ENCODE results near the gene EEF2.
"Not testable (repeated sequence)": the region's sequence is repeated elsewhere in the genome, so short reads cannot be mapped to it uniquely, and the experiment has no call there.

The EEF2 gene

DNA sequence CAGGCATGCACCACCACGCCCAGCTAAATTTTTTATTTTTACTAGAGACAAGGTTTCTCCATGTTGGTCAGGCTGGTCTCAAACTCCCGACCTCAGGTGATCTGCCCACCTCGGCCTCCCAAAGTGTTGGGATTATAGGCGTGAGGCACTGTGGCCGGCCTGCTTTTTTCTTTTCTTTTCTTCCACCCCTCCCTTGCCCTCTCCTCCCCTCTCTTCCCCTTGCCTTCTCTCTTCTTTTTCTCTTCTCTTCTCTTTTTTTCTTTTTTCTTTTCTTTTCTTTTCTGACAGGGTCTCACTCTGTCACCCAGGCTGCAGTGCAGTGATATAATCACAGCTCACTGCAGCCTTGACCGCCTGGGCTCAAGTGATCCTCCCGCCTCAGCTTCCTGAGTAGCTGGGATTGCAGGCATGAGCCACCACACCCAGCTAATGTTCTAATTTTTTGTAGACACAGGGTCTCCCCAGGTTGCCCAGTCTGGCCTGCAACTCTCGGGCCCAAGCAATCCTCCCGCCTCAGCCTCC lies 32.4 kb downstream of the EEF2 start:
- not testable (repeated sequence) for H3K27me3 Mint-ChIP-seq, H3K36me3 Mint-ChIP-seq, H3K4me1 Mint-ChIP-seq, H3K4me3 Mint-ChIP-seq, H3K9me3 Mint-ChIP-seq, H3K27ac Mint-ChIP-seq

DNA sequence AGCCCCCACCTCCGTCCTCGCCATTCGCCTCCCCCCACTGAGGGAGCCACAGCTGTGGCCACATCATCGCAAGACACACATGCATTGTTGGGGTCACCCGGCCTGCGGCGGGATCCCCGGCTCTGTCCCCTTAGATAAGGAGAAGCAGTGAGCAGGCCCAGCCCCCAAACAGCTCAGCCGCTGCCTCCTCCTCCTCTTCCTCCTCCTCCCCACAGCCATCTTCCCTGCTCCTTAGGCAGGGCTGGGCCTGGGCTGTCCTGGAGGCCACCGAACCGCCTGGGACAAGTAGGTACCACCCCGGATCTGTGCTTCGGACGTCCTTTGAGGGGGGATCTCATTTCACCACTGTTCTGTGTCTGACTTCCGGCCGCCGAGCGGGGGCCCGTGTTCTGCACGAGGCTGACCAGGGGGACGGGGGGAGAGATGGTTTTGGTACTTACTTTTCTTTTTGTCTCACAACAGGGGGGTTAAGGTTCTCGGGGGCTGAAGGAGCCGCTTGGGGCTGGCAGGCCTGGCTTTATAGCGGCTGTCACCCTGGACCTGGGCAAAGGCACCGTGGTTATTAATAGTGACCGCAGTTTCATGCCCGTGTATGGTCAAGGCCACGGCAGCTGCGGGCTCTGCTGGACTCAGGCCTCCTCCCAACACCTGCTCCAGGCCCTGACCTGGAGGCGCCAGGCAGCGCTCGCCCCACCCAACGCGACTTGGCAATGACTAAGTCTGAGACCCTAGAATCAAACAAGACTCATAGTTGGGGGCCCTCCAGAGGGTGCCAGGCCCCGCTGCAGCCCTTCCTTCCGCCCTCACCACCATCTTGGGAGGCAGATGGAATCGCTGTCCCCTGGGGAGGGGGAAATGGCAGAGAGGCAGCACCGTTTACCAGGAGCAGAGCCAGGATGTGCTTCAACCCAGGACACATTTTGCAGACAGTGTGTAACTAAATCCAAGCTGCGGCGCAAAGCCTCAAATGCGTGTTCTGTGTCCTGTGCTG lies 34.1 kb downstream of the EEF2 start:
- Mint-ChIP-seq H3K4me3 (peak overlapping the region; percentile 74), H3K27ac (peak overlapping the region; percentile 8), H3K4me1 (peaks cover 7% of the 10 kb centered on the region), H3K36me3 (no peaks in the 10 kb centered on the region), H3K9me3 (no peaks in the 10 kb centered on the region), H3K27me3 (peaks cover 2% of the 10 kb centered on the region)

DNA sequence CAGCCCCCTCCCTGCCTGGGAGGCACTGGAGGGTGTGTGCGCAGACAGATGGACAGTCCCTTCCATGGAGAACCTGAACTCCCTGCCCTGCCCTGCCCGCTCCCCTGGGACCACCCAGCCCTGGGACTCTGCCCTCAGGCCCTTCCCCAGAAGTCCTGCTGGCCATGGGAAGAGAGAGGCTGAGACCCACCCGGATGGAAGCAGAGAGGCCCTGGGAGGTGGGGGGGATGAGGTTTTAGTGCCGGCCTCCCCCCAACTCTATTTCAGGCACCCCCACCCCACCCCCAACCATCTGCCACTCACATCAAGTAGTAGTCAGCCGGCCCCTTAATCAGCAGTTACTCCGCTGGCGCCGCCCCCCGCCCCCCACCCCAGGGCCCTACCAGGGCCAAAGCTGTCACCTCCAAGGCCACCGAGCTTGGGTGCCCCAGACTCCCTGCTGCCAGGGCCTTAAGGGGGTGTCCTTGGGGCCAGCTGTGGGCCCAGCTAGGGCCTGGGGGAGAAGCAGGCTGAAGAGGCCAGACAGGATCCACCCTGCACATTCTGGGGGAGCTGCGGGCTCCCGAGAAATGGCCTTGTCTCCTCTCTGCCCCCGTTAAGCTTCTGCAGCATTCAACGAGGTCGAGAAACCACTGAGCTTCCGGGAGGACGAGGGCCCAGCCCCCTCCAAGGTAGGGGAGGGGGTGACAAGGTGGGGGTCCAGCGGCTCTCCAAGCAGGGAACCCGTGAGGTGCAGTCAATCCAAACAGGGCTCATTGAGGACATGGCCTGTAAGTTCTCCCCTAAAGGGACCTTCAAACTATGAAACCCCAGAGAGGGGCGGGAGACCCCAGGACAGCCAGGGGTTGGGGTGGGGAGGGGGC lies 35.0 kb downstream of the EEF2 start:
- Mint-ChIP-seq H3K36me3 (no peaks in the 10 kb centered on the region), H3K27me3 (peaks cover 2% of the 10 kb centered on the region), H3K4me3 (no peak overlapping the region), H3K9me3 (no peaks in the 10 kb centered on the region), H3K27ac (no peak overlapping the region), H3K4me1 (peaks cover 7% of the 10 kb centered on the region)

DNA sequence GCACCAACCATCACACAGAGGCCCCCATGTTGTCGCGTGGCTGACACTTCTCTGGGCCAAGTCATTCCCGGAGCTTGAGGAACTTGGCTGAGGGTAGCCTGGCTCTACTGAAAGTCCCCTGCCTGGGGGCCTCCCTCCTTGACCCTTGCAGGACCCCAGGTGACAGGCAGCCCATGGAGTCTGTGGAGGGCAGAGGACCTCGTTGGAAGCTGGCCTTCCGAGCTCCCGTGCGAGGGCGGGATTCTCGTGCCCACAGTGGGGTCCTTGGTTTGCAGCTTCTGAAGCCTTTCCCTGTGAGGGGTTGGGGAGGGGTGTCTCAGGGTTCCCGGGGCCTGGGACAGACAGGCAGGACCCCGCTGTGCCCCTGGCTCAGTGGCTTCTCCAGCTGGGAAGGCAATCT lies 36.0 kb downstream of the EEF2 start:
- H3K4me3 Mint-ChIP-seq = no peak overlapping the region
- peaks cover 7% of the 10 kb centered on the region for H3K4me1 Mint-ChIP-seq
- peaks cover 2% of the 10 kb centered on the region for H3K27me3 Mint-ChIP-seq
- H3K9me3 Mint-ChIP-seq = no peaks in the 10 kb centered on the region
- H3K27ac Mint-ChIP-seq = no peak overlapping the region
- no peaks in the 10 kb centered on the region for H3K36me3 Mint-ChIP-seq

DNA sequence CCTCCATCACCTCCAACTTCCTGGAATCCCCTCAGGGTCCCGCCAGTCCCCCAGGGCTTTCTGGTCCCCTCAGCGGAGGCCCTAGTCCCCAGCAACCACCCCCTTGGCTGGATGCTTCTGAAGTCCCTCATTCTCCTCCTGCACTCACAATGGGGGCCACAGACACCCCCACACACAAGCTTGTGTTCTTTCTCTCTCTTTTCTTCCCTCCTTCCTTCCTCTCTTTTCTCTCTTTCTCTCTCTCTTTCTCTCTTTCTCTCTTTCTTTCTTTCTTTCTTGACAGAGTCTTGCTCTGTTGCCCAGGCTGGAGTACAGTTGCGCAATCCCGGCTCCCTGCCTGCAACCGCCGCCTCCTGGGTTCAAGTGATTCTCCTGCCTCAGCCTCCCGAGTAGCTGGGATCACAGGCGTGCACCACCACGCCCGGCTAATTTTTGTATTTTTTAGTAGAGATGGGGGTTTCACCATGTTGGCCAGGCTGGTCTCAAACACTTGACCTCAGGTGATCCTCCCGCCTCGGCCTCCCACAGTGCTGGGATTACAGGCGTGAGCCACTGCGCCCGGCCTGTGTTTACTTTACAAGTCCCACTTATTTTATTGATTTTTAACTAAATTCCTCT lies 37.8 kb downstream of the EEF2 start:
- not testable (repeated sequence) for H3K27ac Mint-ChIP-seq, H3K4me3 Mint-ChIP-seq, H3K27me3 Mint-ChIP-seq, H3K4me1 Mint-ChIP-seq, H3K9me3 Mint-ChIP-seq, H3K36me3 Mint-ChIP-seq

DNA sequence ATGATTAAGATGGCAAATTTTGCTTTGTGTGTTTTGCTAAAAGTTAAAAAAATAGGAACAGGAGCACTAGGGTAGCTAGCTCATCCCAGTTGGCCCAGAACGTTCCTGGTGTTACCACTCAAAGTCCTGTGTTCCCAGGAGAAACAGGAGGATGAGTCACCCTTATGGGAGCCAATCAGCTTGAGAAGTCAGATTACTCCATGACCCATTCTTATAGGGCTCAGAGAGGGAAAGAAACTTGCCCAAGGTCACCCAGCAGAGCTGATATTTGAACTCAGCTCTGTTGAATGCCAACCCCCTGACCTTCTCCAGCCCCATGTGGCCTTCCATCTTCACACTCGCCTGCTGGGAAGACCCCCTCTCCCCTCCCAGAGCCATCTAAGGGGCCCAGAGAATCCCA lies 39.4 kb downstream of the EEF2 start:
- no peaks in the 10 kb centered on the region for H3K36me3 Mint-ChIP-seq
- H3K27ac Mint-ChIP-seq = no peak overlapping the region
- peaks cover 2% of the 10 kb centered on the region for H3K27me3 Mint-ChIP-seq
- H3K4me3 Mint-ChIP-seq = no peak overlapping the region
- H3K4me1 Mint-ChIP-seq = no peaks in the 10 kb centered on the region
- H3K9me3 Mint-ChIP-seq = no peaks in the 10 kb centered on the region

DNA sequence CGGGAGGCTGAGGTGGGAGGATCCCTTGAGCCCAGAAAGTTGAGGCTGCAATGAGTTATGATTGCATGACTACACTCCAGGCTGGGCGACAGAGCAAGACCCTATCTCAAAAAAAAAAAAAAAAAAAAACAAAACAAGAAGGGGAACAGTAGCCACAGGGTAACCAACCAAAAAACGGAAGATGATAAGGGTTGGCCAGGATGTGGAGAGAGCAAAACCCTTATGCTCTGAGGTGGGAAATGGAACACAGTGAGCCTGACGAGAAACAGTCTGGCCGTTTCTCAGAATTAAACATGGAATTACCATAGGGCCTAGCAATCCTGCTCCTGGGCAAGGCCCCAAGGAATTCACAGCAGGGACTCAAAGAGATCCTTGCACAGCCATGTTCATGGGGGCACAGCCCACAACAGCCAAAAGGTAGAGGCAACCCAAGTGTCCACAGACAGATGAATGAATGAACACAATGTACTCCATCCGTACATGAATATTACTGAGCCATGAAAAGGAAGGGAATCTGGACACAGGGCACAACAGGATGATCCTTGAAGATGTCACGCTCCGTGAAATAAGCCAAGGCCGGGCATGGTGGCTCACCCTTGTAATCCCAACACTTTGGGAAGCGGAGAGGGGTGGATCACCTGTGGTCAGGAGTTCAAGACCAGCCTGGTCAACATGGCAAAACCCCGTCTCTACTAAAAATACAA lies 41.1 kb downstream of the EEF2 start:
- H3K4me3 Mint-ChIP-seq = no peak overlapping the region
- no peak overlapping the region for H3K27ac Mint-ChIP-seq
- H3K36me3 Mint-ChIP-seq = no peaks in the 10 kb centered on the region
- H3K9me3 Mint-ChIP-seq = no peaks in the 10 kb centered on the region
- peaks cover 2% of the 10 kb centered on the region for H3K27me3 Mint-ChIP-seq
- H3K4me1 Mint-ChIP-seq = no peaks in the 10 kb centered on the region

DNA sequence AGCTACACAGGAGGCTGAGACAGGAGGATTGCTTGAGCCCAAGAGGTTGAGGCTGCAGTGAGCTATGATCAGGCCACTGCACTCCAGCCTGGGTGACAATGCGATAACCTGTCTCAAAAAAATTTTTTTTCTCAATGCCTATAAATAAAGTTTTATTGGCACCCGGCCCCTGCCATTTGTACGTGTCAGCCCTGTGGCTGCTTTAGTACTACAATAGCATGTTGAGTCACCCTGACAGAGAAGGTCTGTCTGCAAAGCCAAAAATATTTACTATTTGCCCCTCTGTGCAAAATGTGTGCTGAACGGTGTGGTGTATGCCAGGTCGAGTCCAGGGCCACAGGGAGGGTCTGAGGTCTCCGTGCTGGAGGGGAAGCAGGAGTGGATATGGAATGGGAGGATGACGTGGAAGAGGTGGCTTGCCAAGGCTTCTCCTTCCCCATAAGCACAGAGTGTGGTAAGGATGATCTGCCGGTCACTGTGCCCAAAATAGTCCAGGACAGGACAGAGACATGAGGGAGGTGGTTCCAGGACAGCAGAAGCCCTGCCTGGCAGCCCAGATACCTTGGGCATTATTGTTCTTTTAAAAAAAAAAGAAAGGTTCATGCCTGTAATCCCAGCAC lies 42.4 kb downstream of the EEF2 start:
- Mint-ChIP-seq H3K27me3 (no peaks in the 10 kb centered on the region), H3K9me3 (no peaks in the 10 kb centered on the region), H3K27ac (no peak overlapping the region), H3K4me1 (no peaks in the 10 kb centered on the region), H3K4me3 (no peak overlapping the region), H3K36me3 (no peaks in the 10 kb centered on the region)

DNA sequence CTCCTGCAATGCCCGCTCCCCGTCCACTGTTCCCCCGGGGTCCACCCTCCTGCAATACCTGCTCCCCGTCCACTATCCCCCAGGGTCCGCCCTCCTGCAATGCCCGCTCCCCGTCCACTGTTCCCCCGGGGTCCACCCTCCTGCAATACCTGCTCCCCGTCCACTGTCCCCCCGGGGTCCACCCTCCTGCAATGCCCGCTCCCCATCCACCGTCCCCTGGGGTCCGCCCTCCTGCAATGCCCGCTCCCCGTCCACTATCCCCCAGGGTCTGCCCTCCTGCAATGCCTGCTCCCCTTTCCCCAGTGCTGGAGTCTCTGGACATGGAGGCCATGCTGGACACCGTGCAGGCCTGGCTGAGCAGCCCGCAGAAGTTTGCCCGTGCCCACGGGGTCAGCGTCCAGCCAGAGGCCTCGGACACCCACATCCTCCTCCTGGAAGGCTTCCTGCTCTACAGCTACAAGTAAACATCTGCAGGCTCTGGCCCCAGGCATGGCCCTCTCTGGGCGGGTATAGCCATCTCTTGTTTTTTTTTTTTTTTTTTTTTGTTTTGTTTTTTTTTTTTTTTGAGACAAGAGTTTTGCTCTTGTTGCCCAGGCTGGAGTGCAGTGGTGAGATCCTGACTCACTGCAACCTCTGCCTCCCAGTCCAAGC lies 46.8 kb downstream of the EEF2 start:
- not testable (repeated sequence) for H3K9me3 Mint-ChIP-seq, H3K4me1 Mint-ChIP-seq, H3K27me3 Mint-ChIP-seq, H3K36me3 Mint-ChIP-seq, H3K4me3 Mint-ChIP-seq, H3K27ac Mint-ChIP-seq

DNA sequence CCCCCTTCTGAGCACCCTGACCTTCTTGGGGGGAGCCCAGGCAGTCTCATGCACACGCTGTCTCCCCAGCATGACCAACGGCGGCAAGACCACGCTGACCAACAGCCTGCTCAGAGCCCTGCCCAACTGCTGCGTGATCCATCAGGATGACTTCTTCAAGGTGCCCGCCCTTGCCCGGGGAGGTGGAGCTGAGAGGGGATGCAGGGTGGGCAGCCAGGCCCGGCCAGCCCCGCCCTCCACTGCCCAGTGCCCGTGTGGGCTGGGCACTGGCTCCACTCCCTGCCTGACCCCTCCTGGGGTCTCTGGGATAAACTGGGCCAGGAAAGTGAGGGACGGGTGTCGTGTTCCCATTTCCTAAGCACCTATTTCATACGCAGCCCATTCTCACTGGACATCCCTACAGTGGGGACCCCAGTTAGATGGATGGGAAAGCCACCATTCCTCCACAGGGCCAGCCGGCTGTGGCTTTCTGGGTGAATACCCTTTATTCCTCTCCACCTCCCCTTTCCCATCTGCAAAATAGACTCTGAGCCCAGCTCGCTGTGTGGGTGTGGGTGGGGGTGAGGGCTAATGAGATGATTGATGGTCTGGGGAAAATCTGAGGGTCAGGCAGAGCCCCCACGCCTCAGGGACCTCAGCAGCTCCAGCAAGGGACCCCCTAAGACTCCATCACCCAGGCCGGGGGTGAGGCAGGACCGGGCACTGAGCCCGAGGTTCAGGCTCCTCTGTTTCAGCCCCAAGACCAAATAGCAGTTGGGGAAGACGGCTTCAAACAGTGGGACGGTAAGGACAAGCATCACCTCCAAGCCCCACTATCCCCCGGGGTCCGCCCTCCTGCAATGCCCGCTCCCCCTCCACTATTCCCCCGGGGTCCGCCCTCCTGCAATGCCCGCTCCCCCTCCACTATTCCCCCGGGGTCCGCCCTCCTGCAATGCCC lies 48.5 kb downstream of the EEF2 start:
- H3K27ac Mint-ChIP-seq = no peak overlapping the region
- no peak overlapping the region for H3K4me3 Mint-ChIP-seq
- no peaks in the 10 kb centered on the region for H3K36me3 Mint-ChIP-seq
- no peaks in the 10 kb centered on the region for H3K4me1 Mint-ChIP-seq
- H3K9me3 Mint-ChIP-seq = no peaks in the 10 kb centered on the region
- H3K27me3 Mint-ChIP-seq = peaks cover 4% of the 10 kb centered on the region

DNA sequence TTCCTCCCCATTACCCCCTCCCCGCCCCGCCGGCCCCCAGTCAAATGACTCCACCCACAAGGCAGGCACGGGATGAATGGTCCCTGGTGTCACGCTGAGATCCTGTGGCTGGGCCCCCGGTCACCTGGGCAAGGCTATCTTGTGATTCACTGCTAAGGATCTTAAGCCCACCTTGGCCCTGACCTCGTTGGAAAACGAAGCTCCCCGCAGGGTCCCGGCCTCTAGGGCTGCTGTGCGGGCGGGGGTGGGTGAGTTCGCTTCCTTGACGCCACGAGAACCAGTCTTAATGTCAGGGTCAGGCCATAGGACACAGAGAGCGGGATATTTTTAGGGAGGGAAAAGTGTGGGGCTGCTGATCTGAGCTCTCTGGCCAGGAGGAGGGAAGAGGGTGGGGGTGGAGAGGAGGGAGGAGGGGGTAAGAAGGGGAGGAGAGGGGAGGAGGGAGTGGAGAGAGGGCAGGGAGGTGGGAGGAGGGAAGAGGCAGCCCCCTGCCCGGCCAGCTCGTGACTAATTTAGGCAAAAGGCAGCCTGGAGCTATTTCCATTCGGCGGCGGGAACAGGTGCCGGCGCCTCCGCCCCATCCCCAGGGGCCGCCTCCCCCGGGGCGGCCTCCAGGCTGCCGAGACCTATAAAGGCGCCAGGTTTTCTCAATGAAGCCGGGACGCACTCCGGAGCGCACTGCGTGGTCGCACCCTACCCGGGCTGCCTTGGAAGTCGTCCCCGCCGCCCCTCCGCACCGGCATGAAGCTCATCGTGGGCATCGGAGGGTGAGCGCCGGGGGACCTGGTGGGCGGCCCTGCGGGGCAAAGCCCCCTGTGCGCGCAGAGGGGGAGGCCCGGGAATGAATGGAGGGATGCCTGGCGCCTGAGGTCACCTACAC lies 52.1 kb downstream of the EEF2 start, which contains the start of gene NMRK2:
NMRK2 (plus strand) TSS at position 139 of the 880 bp plus-strand sequence; CDS start at position 742, 603 bp downstream.
- no peak within 1 kb of the TSS for H3K4me3 Mint-ChIP-seq
- H3K4me1 Mint-ChIP-seq = no peaks in the 10 kb centered on the region
- H3K9me3 Mint-ChIP-seq = no peaks in the 10 kb centered on the region
- no peaks in the 10 kb centered on the region for H3K36me3 Mint-ChIP-seq
- peaks cover 4% of the 10 kb centered on the region for H3K27me3 Mint-ChIP-seq
- H3K27ac Mint-ChIP-seq = no peak within 1 kb of the TSS

DNA sequence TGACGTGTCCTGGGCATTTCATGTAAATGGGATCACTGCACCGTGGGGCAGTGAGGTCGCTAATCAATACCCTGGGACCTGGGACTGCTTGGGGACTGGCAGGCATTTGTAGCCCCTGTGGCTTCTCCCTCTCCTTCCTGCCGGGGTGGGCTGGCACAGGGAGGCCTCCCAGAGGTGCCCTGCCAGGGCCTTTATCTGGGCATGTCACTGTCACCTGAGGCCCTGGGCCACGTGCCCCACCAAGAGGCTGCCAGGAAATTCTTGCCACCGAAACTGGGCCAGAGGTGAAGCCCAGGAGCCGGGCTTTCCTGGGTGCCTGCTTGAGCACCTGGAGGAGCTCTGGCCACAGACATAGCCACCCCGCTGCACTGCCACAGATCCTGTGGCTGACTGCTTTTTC lies 54.2 kb downstream of the EEF2 start:
- H3K4me1 Mint-ChIP-seq = no peaks in the 10 kb centered on the region
- H3K4me3 Mint-ChIP-seq = no peak overlapping the region
- H3K36me3 Mint-ChIP-seq = no peaks in the 10 kb centered on the region
- no peak overlapping the region for H3K27ac Mint-ChIP-seq
- peaks cover 4% of the 10 kb centered on the region for H3K27me3 Mint-ChIP-seq
- no peaks in the 10 kb centered on the region for H3K9me3 Mint-ChIP-seq

Data from activated naive CD4-positive, alpha-beta T cell treated with anti-CD3 and anti-CD28 coated beads, Interleukin-2, amount 50 U/mL, for 24 hours (primary cell).